GM21529 (cell line): ENCODE data around the gene ZNF608.
A peak's percentile ranks its signal among the peaks of the same experiment; 100 is the strongest.

ENCODE experiments used
- ATAC-seq: cut with Tn5 transposase; IDR thresholded peaks from one replicate; pipeline ENCODE4 v1.9.1; 2021; ENCODE audit not compliant: unreplicated experiment

The ZNF608 gene

DNA sequence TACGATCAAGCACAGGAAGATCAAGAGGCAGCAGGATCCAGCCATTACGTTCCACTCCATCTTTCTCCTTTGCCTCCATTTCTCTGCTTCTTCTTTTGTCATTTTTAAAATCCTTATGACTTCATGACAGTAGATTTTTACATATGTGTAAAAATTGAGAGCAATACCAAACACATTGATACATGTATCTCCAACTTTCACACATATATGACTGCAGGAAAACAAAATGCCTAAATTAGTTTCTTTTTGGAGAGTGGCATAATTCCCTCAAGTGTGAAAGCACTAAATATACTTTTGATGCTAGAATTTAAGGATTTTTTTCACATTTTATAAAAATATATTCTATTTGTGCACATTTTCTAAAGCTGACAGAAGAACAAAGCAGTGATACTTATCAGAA is 8.6 kb upstream of the ZNF608 start:
- ATAC-seq: no peak

- ATAC-seq: no peak
Measured at GRCh38 chr5:124754206-124754927, 7.9 kb upstream of the ZNF608 start.

DNA sequence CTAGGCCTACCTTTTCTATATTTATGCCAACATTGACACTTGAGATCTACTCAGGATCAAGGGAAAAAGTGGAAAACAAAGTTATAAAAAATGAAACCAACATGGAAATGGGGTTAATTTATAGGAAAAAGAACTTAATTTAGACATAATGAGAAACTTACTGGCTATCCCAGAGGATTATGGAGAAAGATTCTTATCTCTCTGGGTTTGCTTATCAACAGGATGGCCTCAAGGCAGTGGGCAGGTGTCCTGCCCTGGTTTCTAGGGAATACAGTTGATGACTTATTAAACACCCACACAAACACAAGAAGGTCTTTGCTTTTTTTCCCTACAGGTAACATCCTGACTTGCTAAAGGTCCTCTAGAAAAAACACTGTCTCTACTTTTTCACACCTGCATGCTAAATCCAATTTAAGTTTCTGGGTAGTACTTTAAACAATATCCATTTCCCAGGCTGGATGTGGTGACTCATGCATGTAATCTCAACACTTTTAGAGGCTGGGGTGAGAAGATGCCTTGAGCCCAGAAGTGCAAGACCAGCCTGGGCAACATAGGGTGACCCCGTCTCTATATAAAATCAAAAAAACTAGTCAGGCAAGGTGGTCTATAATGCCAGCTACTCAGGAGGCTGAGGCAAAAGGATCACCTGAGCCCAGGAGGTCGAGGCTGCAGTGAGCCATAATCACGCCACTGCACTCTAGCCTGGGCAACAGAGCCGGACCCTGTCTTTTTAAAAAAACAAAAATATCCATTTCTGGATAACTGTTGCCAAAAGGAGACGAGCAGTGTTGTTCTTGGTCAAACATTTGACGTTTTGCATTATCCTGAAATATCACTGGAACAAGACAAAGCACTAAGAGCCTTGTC is 6.6 kb upstream of the ZNF608 start:
- no peak for ATAC-seq

GRCh38 chr5:124751031-124751430 is 4.6 kb upstream of the ZNF608 start:
- ATAC-seq: no peak

DNA sequence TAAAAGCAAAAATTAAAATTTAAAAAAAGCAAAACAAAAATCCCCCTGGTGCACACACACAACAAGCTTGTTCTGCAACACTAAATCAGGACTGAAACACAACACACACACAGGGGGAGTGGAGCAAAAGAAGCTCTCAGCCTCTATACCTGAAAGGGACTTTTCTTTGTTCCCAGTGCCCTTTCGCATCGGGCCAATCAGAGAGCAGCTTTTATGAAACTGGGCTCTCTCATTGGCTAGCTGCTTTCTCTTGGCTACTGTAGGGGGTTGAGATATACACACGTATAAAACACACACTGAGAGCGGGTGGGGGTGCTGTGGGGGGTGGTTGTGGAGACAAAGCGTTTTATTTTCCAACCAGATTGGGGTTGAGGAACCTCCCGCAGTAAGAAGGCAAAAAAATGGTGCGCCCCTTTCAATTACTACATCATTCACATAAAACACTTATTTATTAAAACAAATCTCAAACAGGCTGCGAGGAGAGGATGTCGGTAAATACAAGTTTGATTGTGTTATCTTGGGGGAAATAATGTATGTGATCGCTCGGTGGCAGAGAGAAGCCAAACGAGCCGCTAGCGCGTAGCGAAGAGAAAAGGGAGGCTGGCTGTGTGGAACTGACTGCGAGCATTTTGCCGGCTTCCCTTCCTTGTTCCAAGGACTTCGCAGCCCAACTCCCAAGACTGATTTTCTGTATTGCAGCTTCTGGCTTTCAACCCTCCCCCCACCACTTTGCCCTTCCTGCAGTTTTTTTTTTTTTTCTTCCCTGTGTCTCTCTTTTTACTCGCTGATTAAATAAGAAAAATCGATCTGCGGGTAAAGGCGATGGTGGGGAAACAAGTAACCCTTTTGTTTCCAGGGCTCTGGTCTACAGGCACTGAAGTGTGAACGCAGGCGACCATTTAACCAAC is 2.5 kb upstream of the ZNF608 start:
- peak; percentile 83 for ATAC-seq

- peak; percentile 47 for ATAC-seq
Measured at GRCh38 chr5:124747791-124748686, 1.6 kb upstream of the ZNF608 start.

DNA sequence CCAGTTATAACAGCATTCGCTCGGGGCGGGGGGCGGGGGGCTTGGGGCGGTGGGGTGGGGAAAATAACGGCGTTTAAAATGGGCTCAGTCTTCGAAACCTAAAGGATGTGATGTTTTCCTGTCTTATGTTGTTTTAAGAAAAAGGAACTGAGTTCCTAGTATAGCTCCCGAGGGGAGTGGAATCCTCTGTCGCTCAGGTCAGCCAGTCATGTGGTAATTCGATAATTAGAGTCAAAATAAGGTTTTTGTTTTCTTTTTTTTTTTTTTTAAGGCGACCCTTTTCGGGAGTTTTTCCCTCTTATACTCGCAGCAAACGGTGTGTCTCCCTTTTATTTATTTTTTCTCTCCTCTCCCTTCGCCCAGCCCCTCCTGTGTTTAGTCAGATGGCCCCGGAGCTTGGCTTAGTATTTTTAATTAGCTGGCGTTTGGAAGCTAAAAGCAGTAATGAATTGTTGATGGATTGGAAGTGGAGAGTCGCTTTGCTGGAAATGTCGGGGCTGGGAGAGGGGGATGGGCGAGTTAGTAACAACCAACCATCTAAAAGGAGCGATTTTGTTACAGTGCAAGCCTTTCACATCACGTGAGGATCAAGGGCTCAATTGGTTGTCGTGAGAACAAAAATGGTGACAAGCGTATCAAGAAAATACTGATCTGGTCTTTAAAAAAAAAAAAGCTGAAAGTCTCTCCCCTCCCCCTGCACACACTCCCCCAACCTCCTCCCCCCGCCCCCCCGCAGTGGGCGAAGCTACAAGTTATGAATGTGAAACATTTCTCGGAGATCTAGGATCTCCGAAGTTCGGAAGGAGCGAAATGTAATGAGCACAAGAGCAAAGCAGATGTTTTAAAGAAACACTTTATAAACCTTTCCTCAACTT is 714 bp upstream of the ZNF608 start:
- ATAC-seq: peak; percentile 25

GRCh38 chr5:124745007-124745927 is 1.2 kb downstream of the ZNF608 start:
- no peak for ATAC-seq

GRCh38 chr5:124744170-124744971 is 2.1 kb downstream of the ZNF608 start:
- no peak for ATAC-seq

DNA sequence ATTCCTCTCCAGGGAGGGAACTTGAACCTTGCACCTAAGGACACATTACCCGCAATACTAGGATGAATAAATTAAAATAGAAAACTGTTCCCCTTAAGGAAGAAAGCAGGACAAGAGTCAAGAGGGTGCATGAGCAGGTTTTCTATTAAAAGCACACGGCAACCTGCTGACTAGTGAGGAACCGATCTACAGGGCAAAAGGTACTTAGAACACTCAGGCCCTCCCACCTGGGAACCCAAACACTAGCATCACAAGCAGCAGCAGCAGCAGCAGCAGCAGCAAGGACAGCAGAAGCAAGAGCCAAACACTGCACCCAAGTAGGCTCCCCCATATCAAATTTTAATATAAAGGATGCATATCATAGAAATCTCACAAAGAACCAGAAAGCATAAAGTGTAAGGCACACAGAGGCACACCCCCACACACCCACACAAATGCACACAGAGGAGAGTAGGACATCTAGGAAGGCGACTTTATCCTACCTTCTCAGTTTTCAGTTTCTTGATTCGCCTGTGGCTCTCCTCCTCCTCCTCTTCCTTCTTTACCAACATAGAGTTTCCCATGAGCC is 2.8 kb downstream of the ZNF608 start:
- ATAC-seq: peak; percentile 23

GRCh38 chr5:124742983-124743601 is 3.3 kb downstream of the ZNF608 start:
- peak; percentile 24 for ATAC-seq

DNA sequence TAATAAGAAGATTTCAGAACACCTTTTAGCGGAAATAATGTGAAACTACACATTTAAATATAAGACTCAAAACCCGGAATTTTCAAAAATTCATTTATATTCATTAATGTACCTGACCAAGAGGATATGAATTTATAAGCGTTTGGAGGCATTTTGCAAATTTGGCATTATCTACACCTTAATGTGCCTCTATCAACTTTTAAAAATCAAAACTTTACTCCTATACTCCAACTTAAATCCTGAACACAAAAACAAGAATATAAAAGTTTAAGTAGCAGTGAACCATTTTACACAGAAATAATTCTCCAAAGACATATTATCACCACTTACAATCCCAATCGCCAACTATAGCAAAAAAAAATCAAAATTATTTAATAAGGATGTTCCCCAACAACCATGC is 3.9 kb downstream of the ZNF608 start:
- ATAC-seq: no peak

GRCh38 chr5:124741711-124742496 is 4.5 kb downstream of the ZNF608 start:
- no peak for ATAC-seq

DNA sequence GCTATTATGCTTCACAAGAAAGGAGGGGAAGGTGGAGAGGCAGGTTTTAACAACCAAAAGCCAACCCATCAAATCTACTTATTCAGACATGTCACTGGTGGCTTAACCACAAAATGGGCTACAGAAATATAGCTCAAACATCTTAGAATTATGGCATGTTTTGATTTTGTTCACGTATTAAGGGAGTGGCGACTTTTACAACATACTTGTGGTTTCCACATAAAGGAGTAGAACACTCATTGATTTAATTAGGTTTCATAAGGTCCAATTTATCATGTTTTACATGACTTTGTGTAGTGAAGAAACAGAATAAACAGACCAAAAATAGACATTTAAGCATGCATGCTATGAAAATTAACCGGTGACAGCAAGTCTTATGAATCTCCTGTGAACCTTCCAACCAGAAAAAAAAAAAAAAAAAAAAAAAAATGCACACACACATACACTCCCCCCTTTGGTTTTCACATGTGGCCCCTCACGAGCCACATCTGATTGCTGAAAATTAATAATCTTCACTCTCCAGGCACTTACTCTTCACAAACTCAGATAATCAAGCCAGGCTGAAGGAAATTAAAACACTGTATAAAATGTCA is 5.4 kb downstream of the ZNF608 start:
- no peak for ATAC-seq

GRCh38 chr5:124740071-124740470 is 6.4 kb downstream of the ZNF608 start:
- no peak for ATAC-seq
